T-helper 1 cell treated with Interleukin-12 subunit alpha and Interleukin-12 subunit beta and Interleukin-4 antibody, amounts not matched to agents 30 μg/mL and 1 μg/mL, for 36 hours (primary cell): ENCODE data around the gene VRK1.

Experiments used
- H3K27ac Mint-ChIP-seq: one replicate; pipeline ENCODE4 v1.8.0; 2021; ENCODE audit warnings: mild to moderate bottlenecking, mixed read lengths
- H3K27me3 Mint-ChIP-seq: one replicate; pipeline ENCODE4 v1.8.0; 2021; ENCODE audit warnings: low read depth, mixed read lengths
- H3K36me3 Mint-ChIP-seq: one replicate; pipeline ENCODE4 v1.8.0; 2021; ENCODE audit warnings: low read depth, mixed read lengths
- H3K4me1 Mint-ChIP-seq: one replicate; pipeline ENCODE4 v1.8.0; 2021; ENCODE audit warnings: low read depth, mixed read lengths
- H3K4me3 Mint-ChIP-seq: one replicate; pipeline ENCODE4 v1.8.0; 2021; ENCODE audit warnings: mild to moderate bottlenecking, moderate library complexity, mixed read lengths
- H3K9me3 Mint-ChIP-seq: one replicate; pipeline ENCODE4 v1.8.0; 2021; ENCODE audit warnings: mixed read lengths

Gene VRK1

DNA sequence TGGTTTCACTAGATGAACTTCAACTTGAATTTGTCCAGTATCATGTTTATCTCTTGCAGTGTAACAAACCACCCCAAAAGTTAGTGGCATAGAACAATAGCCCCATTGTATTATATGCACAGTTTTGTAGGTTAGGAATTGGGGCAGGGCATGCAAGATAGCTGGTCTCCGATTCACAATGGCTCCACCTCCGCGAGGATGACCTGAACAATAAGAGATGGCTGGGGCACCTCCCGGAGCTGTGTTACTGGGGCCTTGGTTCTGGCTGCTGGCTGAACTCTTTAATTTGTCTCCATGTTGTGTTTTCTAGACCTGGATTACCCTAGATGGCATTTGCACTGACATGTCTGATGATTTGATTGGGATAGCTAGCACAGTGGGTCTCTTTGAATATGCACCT, 20.4 kb upstream of the VRK1 start:
- H3K27ac Mint-ChIP-seq, result no peak overlapping the region
- H3K27me3 Mint-ChIP-seq, result peaks cover 5% of the 10 kb centered on the region
- H3K36me3 Mint-ChIP-seq, result no peaks in the 10 kb centered on the region
- no peaks in the 10 kb centered on the region for H3K9me3 Mint-ChIP-seq
- H3K4me3 Mint-ChIP-seq, result no peak overlapping the region
- no peaks in the 10 kb centered on the region for H3K4me1 Mint-ChIP-seq

DNA sequence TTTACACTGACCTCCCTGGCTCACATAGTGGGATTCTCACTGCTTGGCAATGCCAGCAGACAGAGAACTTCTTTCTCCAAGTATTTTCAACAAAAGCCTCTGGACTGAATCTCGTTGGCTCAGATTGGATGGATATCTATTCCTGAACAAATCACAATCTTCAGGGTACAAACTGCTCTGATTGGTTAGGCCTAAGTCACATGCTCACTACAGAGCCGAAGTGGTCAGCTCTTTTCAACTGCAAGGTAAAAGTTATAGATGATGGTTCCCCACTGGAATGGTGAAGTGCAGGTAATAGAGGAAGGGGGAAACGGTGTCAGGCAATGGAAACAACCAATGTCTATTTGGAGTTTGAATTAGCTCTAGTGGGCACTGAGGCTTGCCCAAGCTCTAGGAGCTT, 16.7 kb upstream of the VRK1 start:
- no peak overlapping the region for H3K27ac Mint-ChIP-seq
- no peaks in the 10 kb centered on the region for H3K4me1 Mint-ChIP-seq
- H3K4me3 Mint-ChIP-seq, result no peak overlapping the region
- no peaks in the 10 kb centered on the region for H3K36me3 Mint-ChIP-seq
- no peaks in the 10 kb centered on the region for H3K9me3 Mint-ChIP-seq
- H3K27me3 Mint-ChIP-seq, result peaks cover 3% of the 10 kb centered on the region

DNA sequence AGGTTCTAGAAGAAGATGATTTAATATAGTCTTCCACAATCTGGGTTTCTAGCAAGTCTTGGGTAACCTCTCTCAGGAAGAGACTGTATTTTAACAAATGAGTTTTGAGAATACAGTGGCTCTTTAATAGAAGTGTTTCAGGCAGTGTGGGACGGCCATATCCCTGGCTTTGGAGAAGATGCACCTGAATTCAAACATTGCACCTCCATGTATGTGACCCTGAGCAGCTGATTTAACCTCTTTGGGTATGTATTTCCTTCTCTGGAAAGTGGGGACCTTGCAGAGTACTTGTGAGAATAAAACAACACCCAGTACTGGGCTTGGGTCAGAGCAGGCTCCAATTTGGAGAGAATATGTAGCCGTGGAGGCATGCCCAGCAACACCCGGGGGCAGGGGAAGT, 15.8 kb upstream of the VRK1 start:
- Mint-ChIP-seq H3K9me3 (no peaks in the 10 kb centered on the region), H3K4me3 (no peak overlapping the region), H3K4me1 (no peaks in the 10 kb centered on the region), H3K27ac (no peak overlapping the region), H3K27me3 (peaks cover 9% of the 10 kb centered on the region), H3K36me3 (no peaks in the 10 kb centered on the region)

DNA sequence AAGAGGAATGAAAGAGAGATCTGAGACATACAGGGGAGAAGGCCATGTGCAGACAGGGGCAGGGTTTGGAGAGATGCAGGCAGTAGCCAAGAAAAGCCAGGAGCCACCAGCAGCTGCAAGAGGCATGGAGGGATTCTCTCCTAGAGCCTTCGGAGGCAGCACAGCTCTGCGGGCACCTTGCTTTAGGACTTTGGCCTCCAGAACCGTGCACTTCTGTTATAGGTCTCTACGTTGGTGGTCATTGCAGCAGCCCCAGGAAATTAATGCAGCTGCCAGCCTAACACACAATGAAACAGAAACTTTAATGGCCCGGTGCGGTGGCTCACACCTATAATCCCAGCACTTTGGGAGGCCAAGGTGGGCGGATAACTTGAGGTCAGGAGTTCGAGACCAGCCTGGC, 14.7 kb upstream of the VRK1 start:
- no peaks in the 10 kb centered on the region for H3K9me3 Mint-ChIP-seq
- no peaks in the 10 kb centered on the region for H3K4me1 Mint-ChIP-seq
- H3K27ac Mint-ChIP-seq, result no peak overlapping the region
- H3K36me3 Mint-ChIP-seq, result no peaks in the 10 kb centered on the region
- no peak overlapping the region for H3K4me3 Mint-ChIP-seq
- peaks cover 10% of the 10 kb centered on the region for H3K27me3 Mint-ChIP-seq

DNA sequence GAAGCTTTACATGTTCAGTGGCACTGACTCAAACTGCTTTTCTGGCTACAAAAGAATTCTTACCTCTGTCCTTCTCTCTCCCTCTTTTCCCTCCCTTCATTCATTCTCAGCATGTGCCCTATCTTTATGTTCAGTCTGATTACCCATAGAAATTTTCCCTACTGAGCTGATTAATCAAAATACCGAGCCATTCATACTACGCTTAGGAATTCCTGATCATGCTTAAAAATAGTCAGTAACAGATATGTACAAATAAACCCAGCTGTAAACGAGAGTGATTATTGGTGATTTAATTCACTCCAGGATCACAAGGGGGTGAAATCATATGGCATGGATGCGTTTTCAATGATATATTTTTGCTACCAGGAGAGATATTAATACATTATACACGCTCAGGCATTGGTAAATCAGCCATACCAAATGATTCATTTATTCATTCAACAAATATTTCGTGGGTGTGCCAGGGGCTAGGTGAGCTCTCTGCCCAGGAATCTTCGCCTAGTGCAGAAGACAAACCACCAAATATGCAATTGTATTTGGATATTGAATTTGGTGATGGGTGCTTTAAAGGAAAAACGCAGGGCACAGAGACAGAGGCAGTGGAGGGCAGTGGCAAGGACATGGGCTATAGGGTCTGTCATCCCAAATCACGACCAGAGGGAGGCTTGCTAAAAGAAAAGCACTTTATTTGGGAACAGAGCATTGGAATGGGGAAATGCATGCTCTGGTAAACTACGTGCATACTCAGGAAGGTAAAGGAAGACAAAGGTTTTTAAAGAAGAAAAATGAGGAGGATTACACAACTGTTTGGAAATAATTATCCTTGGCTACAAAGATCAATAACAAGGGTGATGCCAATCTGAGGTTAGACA, 13.9 kb upstream of the VRK1 start:
- Mint-ChIP-seq H3K9me3 (no peaks in the 10 kb centered on the region), H3K4me3 (no peak overlapping the region), H3K27ac (no peak overlapping the region), H3K4me1 (no peaks in the 10 kb centered on the region), H3K36me3 (no peaks in the 10 kb centered on the region), H3K27me3 (peaks cover 10% of the 10 kb centered on the region)

DNA sequence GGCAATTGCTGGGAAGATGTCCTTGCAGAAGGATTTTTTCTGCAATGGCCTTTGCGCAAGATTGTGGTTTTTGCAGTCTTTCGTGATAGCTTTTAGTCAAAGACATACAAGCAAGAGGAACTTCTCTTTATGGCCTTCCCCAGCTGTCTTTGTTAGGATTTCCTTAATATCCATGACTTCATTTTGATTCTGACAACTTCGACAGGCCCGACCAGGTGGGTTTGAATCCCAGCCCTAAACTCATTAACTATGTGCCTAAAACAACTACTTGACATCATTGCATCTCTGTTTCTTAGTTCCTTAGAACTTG, 13.3 kb upstream of the VRK1 start:
- H3K27ac Mint-ChIP-seq, result no peak overlapping the region
- H3K4me1 Mint-ChIP-seq, result no peaks in the 10 kb centered on the region
- peaks cover 10% of the 10 kb centered on the region for H3K27me3 Mint-ChIP-seq
- H3K36me3 Mint-ChIP-seq, result no peaks in the 10 kb centered on the region
- no peak overlapping the region for H3K4me3 Mint-ChIP-seq
- H3K9me3 Mint-ChIP-seq, result no peaks in the 10 kb centered on the region

DNA sequence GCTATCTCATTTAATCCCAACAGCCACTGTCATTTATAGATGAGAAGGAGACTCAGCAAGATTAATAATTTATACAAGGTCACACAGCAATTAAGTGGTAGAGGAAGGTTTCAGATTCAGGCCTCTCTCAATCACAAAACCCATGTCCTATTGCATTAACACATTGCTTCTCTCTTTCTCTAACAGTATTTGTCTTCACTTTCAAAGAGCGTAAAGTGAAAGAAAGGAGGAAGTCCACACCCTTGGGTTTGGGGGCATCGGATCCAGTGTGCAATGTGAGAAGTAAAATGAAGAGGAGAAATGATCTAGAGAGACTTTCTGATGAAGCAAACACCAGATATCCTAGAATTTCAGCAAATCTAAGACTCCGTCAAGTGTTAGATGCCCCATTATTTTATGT, 7.0 kb upstream of the VRK1 start:
- H3K9me3 Mint-ChIP-seq, result no peaks in the 10 kb centered on the region
- no peak overlapping the region for H3K27ac Mint-ChIP-seq
- H3K4me3 Mint-ChIP-seq, result no peak overlapping the region
- peaks cover 2% of the 10 kb centered on the region for H3K4me1 Mint-ChIP-seq
- H3K36me3 Mint-ChIP-seq, result no peaks in the 10 kb centered on the region
- H3K27me3 Mint-ChIP-seq, result peaks cover 17% of the 10 kb centered on the region

DNA sequence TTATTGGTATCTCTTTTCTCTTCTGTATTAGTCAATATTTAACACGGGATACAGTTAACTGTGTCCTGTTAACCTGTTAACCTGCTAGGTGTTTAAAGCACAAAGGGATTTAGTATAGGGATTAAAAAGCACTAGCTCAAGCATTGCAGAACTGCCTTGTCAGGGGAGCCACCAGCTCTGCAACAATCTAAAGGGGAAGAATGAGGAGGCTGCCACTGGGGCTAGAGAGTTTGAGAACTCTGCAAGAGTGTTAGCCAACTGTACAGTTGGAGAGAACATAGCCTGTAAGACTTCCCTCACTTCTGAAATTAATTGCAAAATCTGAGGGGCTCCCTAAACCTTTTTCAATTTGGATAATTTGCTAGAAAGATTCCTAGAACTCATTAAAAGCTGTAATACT, 6.5 kb upstream of the VRK1 start:
- H3K4me1 Mint-ChIP-seq, result peaks cover 2% of the 10 kb centered on the region
- peaks cover 22% of the 10 kb centered on the region for H3K27me3 Mint-ChIP-seq
- no peak overlapping the region for H3K27ac Mint-ChIP-seq
- no peak overlapping the region for H3K4me3 Mint-ChIP-seq
- H3K9me3 Mint-ChIP-seq, result no peaks in the 10 kb centered on the region
- no peaks in the 10 kb centered on the region for H3K36me3 Mint-ChIP-seq

DNA sequence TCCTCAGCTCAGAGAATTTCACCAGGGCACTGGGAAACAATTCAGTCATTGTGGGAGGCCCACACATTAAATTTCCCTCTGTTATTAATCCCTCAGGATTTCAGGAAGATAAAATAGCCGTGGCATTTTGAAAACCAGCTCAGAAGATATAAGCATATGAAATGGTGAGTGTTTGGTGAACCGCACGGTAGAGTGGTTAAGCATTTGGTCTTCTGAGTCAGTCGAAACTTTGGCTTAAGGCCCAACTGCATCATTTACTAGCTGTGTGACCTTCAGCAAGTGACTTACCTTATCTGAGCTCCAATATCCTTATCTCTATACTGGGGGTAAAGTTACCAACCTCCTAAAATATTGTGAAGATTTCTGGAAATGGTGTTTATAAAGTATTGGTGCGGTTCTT, 5.2 kb upstream of the VRK1 start:
- H3K27ac Mint-ChIP-seq, result no peak overlapping the region
- no peaks in the 10 kb centered on the region for H3K9me3 Mint-ChIP-seq
- no peaks in the 10 kb centered on the region for H3K36me3 Mint-ChIP-seq
- no peak overlapping the region for H3K4me3 Mint-ChIP-seq
- peaks cover 16% of the 10 kb centered on the region for H3K27me3 Mint-ChIP-seq
- peaks cover 5% of the 10 kb centered on the region for H3K4me1 Mint-ChIP-seq

DNA sequence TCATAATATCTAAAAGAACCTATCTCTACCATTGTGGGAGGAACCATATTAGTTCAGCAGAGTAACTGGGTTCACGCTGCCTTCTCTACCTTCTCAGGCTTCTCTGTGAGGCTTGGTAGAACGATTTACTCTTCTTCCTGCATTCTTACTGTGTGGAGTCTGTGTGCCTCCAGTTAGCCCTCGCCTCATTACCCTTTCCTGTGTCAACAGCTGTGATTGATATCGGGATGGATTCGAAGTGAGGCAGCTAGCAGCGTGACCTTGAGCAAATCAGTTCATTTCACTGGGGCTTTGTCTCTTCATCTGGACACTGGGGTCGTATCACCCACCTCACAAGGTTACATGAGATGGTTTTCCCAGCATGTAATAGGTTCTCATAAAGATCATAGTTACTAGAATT, 4.6 kb upstream of the VRK1 start:
- no peak overlapping the region for H3K4me3 Mint-ChIP-seq
- H3K27me3 Mint-ChIP-seq, result peaks cover 16% of the 10 kb centered on the region
- H3K27ac Mint-ChIP-seq, result no peak overlapping the region
- H3K9me3 Mint-ChIP-seq, result no peaks in the 10 kb centered on the region
- no peaks in the 10 kb centered on the region for H3K36me3 Mint-ChIP-seq
- H3K4me1 Mint-ChIP-seq, result peaks cover 6% of the 10 kb centered on the region

DNA sequence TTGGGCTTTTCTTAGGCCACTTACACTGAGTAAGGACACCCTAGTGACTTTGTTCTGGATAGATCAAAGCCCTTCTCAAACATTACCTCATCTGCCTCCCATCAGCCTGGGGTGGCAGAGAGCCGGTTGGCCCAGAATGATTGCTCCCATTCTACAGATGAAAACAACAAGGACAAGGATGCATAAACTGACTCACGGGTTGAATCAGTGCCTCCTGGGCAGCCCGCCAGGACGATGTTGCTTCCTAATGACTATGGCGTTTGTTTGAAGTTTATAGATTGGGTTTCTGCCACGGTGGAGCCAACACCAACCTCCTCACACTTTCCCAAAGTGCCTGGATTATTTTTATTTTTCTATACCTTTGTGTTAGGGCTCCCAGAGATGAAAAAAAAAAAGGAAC, 3.6 kb upstream of the VRK1 start:
- Mint-ChIP-seq H3K4me3 (no peak overlapping the region), H3K9me3 (no peaks in the 10 kb centered on the region), H3K36me3 (peaks cover 3% of the 10 kb centered on the region), H3K27ac (no peak overlapping the region), H3K27me3 (peaks cover 16% of the 10 kb centered on the region), H3K4me1 (peaks cover 14% of the 10 kb centered on the region)

DNA sequence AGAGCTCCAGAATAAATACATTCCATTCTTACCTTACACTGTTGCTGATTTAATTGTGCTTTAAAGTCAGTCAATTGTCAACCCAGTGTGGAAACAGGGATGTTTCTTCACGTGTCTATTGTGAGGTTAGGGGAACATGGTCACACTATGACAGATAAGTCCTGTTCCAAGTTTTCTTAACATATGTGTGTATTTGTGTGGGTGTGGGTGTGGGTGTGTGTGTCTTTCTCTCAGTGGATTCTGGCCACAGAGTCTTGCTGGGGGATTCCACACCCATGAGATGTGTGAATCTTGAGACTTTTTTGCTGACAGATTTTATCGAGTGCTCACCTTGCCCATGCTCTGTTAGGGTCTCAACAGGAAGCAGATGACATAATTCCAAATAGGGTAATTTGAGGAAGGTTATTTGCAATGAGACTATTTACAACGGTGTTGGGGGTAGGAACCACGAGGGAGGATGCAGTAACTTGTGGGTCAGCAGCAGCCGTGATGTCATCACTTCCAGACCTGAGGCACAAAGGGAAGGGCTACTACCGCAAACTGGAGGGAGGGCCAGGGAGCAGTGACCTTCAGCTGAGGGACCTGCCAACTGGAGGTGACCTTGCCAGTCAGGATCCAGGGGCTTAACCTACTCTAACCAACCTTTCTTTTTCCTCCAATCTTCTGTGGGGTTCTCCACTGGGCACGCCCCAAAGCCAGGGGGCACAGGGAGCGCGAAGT, 1.9 kb upstream of the VRK1 start:
- no peak overlapping the region for H3K27ac Mint-ChIP-seq
- H3K9me3 Mint-ChIP-seq, result no peaks in the 10 kb centered on the region
- H3K4me3 Mint-ChIP-seq, result no peak overlapping the region
- H3K4me1 Mint-ChIP-seq, result peaks cover 21% of the 10 kb centered on the region
- H3K36me3 Mint-ChIP-seq, result peaks cover 3% of the 10 kb centered on the region
- peaks cover 12% of the 10 kb centered on the region for H3K27me3 Mint-ChIP-seq

DNA sequence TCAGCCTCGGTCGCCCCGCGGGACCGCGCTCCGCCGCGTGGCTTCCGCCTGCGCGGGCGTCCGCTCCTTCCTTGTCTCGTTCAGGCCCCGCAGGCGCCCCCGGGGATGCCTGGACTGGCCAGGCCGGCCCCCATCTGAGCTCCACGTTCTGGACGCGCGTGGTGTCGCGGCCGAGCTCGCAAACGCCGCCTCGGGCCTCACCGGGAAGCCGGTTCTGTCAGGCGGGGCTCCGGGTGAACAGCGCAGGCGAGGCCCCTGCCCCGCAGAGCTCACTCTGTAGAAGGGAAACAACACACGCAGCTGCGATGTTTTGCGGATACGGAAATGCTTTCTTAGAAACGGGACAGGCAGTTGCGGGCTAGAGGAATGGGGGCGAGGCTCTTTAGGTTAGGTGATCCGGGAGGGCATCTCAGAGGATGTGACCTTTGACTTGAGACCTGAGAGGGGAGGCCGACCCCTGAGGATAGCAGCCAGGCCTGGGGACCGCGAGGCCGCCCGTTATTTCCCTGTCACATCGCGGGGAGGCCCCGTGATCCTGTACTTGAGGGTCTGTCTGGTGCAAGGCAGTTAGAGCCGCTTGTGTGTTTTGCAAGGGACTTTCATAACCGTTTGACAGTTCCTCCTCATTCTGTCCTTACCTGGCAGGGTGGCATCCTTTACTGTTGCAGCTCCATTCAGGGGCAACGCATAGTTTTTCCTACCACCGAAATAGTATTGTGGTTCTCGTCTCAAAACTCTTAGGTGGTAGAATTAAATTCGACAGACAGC, 584 bp downstream of the VRK1 start:
- Mint-ChIP-seq H3K27ac (peak overlapping the region; percentile 87), H3K4me1 (peaks cover 23% of the 10 kb centered on the region), H3K27me3 (peaks cover 7% of the 10 kb centered on the region), H3K36me3 (peaks cover 3% of the 10 kb centered on the region), H3K9me3 (no peaks in the 10 kb centered on the region), H3K4me3 (peak overlapping the region; percentile 92)

DNA sequence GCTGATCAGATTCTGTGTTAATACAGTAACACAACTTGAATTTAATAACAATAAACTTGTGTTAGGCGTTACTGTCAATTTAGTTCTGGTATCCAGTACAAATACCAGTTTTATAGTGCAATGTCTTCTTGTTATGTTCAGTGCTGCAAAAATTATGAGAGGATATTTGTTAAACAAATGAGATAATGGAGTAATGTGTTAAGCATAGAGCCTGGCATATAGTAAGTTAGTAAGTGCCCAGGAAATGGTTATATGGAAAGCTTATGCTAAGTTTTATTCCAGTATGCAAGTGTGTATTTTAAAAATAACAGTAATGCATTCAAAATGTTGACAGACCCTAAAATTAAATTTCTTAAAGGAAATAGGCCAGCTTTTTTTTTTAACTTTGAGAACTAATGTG, 1.8 kb downstream of the VRK1 start:
- Mint-ChIP-seq H3K27me3 (peaks cover 7% of the 10 kb centered on the region), H3K9me3 (no peaks in the 10 kb centered on the region), H3K36me3 (peaks cover 3% of the 10 kb centered on the region), H3K4me3 (peak overlapping the region; percentile 92), H3K27ac (no peak overlapping the region), H3K4me1 (peaks cover 28% of the 10 kb centered on the region)
